ENCODE data around the gene SDS.

SDS gene

DNA sequence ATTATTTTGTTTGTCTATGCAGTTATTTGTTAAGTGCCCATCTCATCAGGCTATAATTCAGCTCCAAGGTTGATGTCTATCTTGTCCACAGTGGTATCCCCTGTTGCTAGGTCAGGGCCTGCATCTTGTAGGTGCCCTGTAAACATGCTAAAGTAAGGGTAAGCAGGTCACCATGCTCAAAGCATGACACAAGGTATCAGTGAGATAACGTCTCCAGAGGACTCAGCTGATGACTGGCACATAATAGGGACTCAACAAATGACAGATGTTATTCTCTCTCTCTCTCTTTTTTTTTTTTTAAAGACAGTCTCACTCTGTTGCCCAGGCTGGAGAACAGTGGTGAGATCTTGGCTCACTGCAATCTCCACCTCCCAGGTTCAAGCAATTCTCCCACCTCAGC, 20.8 kb upstream of the SDS start (continued):
- TF ChIP-seq, protein P1, sequence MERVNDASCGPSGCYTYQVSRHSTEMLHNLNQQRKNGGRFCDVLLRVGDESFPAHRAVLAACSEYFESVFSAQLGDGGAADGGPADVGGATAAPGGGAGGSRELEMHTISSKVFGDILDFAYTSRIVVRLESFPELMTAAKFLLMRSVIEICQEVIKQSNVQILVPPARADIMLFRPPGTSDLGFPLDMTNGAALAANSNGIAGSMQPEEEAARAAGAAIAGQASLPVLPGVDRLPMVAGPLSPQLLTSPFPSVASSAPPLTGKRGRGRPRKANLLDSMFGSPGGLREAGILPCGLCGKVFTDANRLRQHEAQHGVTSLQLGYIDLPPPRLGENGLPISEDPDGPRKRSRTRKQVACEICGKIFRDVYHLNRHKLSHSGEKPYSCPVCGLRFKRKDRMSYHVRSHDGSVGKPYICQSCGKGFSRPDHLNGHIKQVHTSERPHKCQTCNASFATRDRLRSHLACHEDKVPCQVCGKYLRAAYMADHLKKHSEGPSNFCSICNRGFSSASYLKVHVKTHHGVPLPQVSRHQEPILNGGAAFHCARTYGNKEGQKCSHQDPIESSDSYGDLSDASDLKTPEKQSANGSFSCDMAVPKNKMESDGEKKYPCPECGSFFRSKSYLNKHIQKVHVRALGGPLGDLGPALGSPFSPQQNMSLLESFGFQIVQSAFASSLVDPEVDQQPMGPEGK (CRISPR knock-in tag; IDR thresholded peaks at IDR 0.05; ENCODE audit: borderline replicate concordance): no peak
- TF ChIP-seq SNAI2 (CRISPR knock-in tag; IDR thresholded peaks at IDR 0.05) (no peak), TCF4 (CRISPR knock-in tag; IDR thresholded peaks at IDR 0.05; ENCODE audit: borderline replicate concordance) (no peak)

DNA sequence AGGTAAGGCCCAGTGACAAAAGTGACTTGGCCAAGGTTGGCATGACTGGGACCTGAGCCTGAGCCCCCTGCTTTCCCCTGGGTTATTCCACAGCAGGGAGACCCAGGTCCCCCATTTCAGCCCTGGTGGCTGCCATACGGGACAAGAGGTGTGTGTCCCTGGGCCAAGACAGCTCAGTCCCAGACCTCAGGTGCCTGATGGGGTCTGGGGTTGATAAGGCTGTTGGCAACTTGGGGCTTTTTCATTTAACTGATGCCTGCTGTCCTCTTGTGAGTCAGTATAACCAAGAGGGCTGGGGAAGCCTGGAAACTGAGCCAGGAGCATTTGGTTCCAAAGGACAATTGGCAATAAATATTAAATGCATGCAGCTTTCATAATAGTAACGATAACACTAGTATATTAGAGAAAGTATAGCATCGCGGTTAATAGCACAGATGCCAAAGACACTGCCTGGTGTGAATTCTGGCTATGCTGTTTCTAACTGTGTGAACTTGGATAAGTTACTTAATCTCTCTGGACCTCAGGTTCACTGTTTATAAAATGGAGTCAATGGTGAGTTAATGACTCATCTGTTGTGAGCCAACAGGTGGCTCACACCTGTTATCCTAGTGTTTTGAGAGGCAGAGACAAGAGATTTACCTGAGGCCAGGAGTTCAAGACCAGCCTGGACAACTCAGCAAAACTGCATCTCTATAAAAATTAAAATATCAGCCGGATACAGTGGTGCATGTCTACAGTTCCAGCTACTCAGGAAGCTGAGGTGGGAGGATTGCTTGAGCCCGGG, 19.4 kb upstream of the SDS start:
- ATAC-seq: no peak; the same call in 2 of the 3 replicates
- TF ChIP-seq ZFP30 (CRISPR knock-in tag; IDR thresholded peaks at IDR 0.05) (no peak), GLIS3 (CRISPR knock-in tag; IDR thresholded peaks at IDR 0.05) (no peak), RARB (CRISPR knock-in tag; IDR thresholded peaks at IDR 0.05) (no peak), ESRRG (CRISPR knock-in tag; IDR thresholded peaks at IDR 0.05) (no peak), ISL1 (CRISPR knock-in tag; IDR thresholded peaks at IDR 0.05) (no peak), ZC3H10 (CRISPR knock-in tag; IDR thresholded peaks at IDR 0.05) (no peak), BACH2 (CRISPR knock-in tag; IDR thresholded peaks at IDR 0.05; ENCODE audit: borderline replicate concordance) (no peak), SNAI2 (CRISPR knock-in tag; IDR thresholded peaks at IDR 0.05) (no peak), ZNF565 (CRISPR knock-in tag; conservative IDR thresholded peaks at IDR 0.05; ENCODE audit: low read depth) (no peak), ARNTL (CRISPR knock-in tag; IDR thresholded peaks at IDR 0.05; ENCODE audit: borderline replicate concordance, low read depth) (no peak), ZNF8 (CRISPR knock-in tag; IDR thresholded peaks at IDR 0.05) (no peak), TOX (CRISPR knock-in tag; IDR thresholded peaks at IDR 0.05; ENCODE audit: borderline replicate concordance) (no peak), OSR1 (CRISPR knock-in tag; IDR thresholded peaks at IDR 0.05) (no peak), TCF4 (CRISPR knock-in tag; IDR thresholded peaks at IDR 0.05; ENCODE audit: borderline replicate concordance) (no peak), ZFP3 (CRISPR knock-in tag; IDR thresholded peaks at IDR 0.05) (no peak), CSDC2 (CRISPR knock-in tag; IDR thresholded peaks at IDR 0.05) (no peak)
- TF ChIP-seq, protein P2, sequence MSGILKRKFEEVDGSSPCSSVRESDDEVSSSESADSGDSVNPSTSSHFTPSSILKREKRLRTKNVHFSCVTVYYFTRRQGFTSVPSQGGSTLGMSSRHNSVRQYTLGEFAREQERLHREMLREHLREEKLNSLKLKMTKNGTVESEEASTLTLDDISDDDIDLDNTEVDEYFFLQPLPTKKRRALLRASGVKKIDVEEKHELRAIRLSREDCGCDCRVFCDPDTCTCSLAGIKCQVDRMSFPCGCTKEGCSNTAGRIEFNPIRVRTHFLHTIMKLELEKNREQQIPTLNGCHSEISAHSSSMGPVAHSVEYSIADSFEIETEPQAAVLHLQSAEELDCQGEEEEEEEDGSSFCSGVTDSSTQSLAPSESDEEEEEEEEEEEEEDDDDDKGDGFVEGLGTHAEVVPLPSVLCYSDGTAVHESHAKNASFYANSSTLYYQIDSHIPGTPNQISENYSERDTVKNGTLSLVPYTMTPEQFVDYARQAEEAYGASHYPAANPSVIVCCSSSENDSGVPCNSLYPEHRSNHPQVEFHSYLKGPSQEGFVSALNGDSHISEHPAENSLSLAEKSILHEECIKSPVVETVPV (CRISPR knock-in tag; IDR thresholded peaks at IDR 0.05): no peak
- TF ChIP-seq, protein P3, sequence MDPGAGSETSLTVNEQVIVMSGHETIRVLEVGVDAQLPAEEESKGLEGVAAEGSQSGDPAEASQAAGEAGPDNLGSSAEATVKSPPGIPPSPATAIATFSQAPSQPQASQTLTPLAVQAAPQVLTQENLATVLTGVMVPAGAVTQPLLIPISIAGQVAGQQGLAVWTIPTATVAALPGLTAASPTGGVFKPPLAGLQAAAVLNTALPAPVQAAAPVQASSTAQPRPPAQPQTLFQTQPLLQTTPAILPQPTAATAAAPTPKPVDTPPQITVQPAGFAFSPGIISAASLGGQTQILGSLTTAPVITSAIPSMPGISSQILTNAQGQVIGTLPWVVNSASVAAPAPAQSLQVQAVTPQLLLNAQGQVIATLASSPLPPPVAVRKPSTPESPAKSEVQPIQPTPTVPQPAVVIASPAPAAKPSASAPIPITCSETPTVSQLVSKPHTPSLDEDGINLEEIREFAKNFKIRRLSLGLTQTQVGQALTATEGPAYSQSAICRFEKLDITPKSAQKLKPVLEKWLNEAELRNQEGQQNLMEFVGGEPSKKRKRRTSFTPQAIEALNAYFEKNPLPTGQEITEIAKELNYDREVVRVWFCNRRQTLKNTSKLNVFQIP (CRISPR knock-in tag; IDR thresholded peaks at IDR 0.05; ENCODE audit: borderline replicate concordance, low read depth): no peak
- TF ChIP-seq, protein P1 (CRISPR knock-in tag; IDR thresholded peaks at IDR 0.05; ENCODE audit: borderline replicate concordance): no peak
- TF ChIP-seq, protein P4, sequence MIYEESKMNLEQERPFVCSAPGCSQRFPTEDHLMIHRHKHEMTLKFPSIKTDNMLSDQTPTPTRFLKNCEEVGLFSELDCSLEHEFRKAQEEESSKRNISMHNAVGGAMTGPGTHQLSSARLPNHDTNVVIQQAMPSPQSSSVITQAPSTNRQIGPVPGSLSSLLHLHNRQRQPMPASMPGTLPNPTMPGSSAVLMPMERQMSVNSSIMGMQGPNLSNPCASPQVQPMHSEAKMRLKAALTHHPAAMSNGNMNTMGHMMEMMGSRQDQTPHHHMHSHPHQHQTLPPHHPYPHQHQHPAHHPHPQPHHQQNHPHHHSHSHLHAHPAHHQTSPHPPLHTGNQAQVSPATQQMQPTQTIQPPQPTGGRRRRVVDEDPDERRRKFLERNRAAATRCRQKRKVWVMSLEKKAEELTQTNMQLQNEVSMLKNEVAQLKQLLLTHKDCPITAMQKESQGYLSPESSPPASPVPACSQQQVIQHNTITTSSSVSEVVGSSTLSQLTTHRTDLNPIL (CRISPR knock-in tag; IDR thresholded peaks at IDR 0.05; ENCODE audit: low read depth): no peak

DNA sequence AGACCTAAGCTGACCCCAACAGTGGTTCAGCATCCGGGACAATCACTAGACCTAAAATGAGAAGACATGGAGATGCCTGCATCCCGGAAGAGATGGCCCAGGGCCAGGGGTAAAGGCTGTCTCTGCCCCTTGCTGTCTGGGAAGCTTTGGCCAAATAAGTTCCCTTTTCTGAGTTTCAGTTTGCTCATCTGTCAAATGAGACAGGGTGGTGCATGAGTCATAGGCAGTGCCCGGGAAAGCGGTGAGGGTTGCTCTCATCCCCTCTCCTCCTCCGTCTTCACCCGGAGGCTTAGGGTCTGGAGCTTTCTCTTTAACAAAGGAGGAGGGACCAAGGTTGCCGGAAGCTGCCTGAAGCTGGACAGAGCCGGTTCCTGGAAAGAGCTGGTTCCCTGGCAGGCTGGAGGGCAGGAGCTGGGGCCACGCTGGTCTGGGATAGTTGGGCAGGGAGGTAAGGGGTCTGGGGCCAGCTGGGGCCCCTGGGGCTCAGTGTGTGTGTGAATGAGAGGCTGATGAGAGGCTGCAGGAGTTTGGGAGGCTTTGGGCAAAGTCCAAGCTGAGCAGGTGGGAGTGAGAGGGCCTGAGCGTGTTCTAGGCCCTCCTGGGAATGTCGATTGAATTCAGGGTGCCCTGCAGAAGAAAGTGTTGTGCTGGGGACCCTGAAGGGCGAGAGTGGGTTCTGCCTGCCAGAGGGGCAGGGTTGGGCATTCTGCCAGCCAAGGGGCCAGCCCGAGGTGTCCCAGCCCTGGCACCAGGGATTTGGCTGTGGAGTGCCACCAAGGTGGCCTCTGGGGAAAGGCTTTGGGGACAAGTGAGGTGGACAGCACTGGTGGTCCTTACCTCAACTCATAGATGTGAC, 18.6 kb upstream of the SDS start, which contains the start of gene SDSL:
Gene SDSL, plus strand, starts transcription at position 351 of the 856 bp plus-strand sequence. CDS start 5,603 bp downstream, outside the sequence.
- peak; percentile 99 for ATAC-seq
- TF ChIP-seq OSR1 (CRISPR knock-in tag; IDR thresholded peaks at IDR 0.05) (no peak), RARB (CRISPR knock-in tag; IDR thresholded peaks at IDR 0.05) (no peak), BACH2 (CRISPR knock-in tag; IDR thresholded peaks at IDR 0.05; ENCODE audit: borderline replicate concordance) (no peak), ESRRG (CRISPR knock-in tag; IDR thresholded peaks at IDR 0.05) (no peak)
- TF ChIP-seq, protein P2 (CRISPR knock-in tag; IDR thresholded peaks at IDR 0.05): no peak
- TF ChIP-seq, protein P5, sequence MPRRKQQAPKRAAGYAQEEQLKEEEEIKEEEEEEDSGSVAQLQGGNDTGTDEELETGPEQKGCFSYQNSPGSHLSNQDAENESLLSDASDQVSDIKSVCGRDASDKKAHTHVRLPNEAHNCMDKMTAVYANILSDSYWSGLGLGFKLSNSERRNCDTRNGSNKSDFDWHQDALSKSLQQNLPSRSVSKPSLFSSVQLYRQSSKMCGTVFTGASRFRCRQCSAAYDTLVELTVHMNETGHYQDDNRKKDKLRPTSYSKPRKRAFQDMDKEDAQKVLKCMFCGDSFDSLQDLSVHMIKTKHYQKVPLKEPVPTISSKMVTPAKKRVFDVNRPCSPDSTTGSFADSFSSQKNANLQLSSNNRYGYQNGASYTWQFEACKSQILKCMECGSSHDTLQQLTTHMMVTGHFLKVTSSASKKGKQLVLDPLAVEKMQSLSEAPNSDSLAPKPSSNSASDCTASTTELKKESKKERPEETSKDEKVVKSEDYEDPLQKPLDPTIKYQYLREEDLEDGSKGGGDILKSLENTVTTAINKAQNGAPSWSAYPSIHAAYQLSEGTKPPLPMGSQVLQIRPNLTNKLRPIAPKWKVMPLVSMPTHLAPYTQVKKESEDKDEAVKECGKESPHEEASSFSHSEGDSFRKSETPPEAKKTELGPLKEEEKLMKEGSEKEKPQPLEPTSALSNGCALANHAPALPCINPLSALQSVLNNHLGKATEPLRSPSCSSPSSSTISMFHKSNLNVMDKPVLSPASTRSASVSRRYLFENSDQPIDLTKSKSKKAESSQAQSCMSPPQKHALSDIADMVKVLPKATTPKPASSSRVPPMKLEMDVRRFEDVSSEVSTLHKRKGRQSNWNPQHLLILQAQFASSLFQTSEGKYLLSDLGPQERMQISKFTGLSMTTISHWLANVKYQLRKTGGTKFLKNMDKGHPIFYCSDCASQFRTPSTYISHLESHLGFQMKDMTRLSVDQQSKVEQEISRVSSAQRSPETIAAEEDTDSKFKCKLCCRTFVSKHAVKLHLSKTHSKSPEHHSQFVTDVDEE (CRISPR knock-in tag; IDR thresholded peaks at IDR 0.05): peak; percentile 31; the same call in 1 of the 2 replicates
- TF ChIP-seq, protein P4 (CRISPR knock-in tag; IDR thresholded peaks at IDR 0.05; ENCODE audit: low read depth): no peak
